Suppressor macrophage treated with lipopolysaccharide for 4 hours (primary cell): ENCODE data around the gene VPS8.

Source experiments
- DNase-seq: peaks from one replicate; pipeline ENCODE4 v3.0.0-alpha.2; 2020

Gene VPS8

GRCh38 chr3:184783319-184783718 is 28.6 kb upstream of the VPS8 start:
- no peak for DNase-seq

GRCh38 chr3:184784731-184785500 is 27.1 kb upstream of the VPS8 start:
- DNase-seq = no peak

- DNase-seq = peak; percentile 54
Measured at GRCh38 chr3:184785890-184786279, 26.1 kb upstream of the VPS8 start.

GRCh38 chr3:184786280-184786941 is 25.6 kb upstream of the VPS8 start:
- peak; percentile 79 for DNase-seq

GRCh38 chr3:184788751-184789150 is 23.2 kb upstream of the VPS8 start:
- DNase-seq = no peak

GRCh38 chr3:184789314-184789998 is 22.5 kb upstream of the VPS8 start:
- DNase-seq = no peak

- DNase-seq = no peak
Measured at GRCh38 chr3:184791171-184791570, 20.8 kb upstream of the VPS8 start.

GRCh38 chr3:184795522-184796190 is 16.3 kb upstream of the VPS8 start:
- no peak for DNase-seq

GRCh38 chr3:184796551-184796950 is 15.4 kb upstream of the VPS8 start:
- no peak for DNase-seq

GRCh38 chr3:184796954-184797353 is 15.0 kb upstream of the VPS8 start:
- no peak for DNase-seq

- no peak for DNase-seq
Measured at GRCh38 chr3:184798120-184798519, 13.8 kb upstream of the VPS8 start.

GRCh38 chr3:184800349-184800930 is 11.5 kb upstream of the VPS8 start:
- DNase-seq = no peak

- no peak for DNase-seq
Measured at GRCh38 chr3:184801241-184801785, 10.7 kb upstream of the VPS8 start.

- DNase-seq = no peak
Measured at GRCh38 chr3:184802150-184802549, 9.8 kb upstream of the VPS8 start.

GRCh38 chr3:184804801-184805200 is 7.2 kb upstream of the VPS8 start:
- no peak for DNase-seq

- DNase-seq = peak; percentile 87
Measured at GRCh38 chr3:184805351-184806038, 6.5 kb upstream of the VPS8 start.

- DNase-seq = peak; percentile 43
Measured at GRCh38 chr3:184806567-184807271, 5.2 kb upstream of the VPS8 start.

- no peak for DNase-seq
Measured at GRCh38 chr3:184807549-184807948, 4.4 kb upstream of the VPS8 start.

- no peak for DNase-seq
Measured at GRCh38 chr3:184808021-184808420, 3.9 kb upstream of the VPS8 start.

GRCh38 chr3:184810146-184810545 is 1.8 kb upstream of the VPS8 start:
- DNase-seq = no peak

GRCh38 chr3:184811034-184811433 is 932 bp upstream of the VPS8 start:
- DNase-seq = no peak

- no peak for DNase-seq
Measured at GRCh38 chr3:184811663-184811998, 335 bp upstream of the VPS8 start.
